HFFc6 (cell line): ENCODE data around the gene TSEN54. TPM values are rescaled to one million over a fixed set of nuclear protein-coding genes. Genes with fewer than 3 reads are reported as not detected.

Experiments
- DNase-seq: peaks from one replicate; pipeline ENCODE4 v3.0.0-alpha.2; 2018
- H3K27ac Mint-ChIP-seq: 2 replicates; pipeline ENCODE4 v1.8.0; 2020; ENCODE audit warnings: mild to moderate bottlenecking, mixed read lengths
- H3K27me3 Mint-ChIP-seq: 2 replicates; pipeline ENCODE4 v1.8.0; 2021; ENCODE audit warnings: mild to moderate bottlenecking, moderate library complexity, mixed read lengths; ENCODE audit not compliant: insufficient read depth
- H3K36me3 Mint-ChIP-seq: 2 replicates; pipeline ENCODE4 v1.8.0; 2021; ENCODE audit warnings: low read depth, mixed read lengths
- H3K4me1 Mint-ChIP-seq: 2 replicates; pipeline ENCODE4 v1.8.0; 2020; ENCODE audit warnings: low read depth, mixed read lengths
- H3K4me3 Mint-ChIP-seq: 2 replicates; pipeline ENCODE4 v1.8.0; 2020; ENCODE audit warnings: mild to moderate bottlenecking, moderate library complexity, mixed read lengths
- H3K9me3 Mint-ChIP-seq: 2 replicates; pipeline ENCODE4 v1.8.0; 2020; ENCODE audit warnings: mild to moderate bottlenecking, mixed read lengths
- total RNA-seq, 6 experiments: library from RNA; stranded (reverse); fragmentation: NEBNext Ultra II Directional; extraction: Animal tissue kit (Norgen Biotek cat#: 25700); gene quantifications; 2 replicates in 1 of 6; 3 replicates in 5 of 6; pipeline ENCODE4 v1.2.3, GENCODE V29; 2021
- TF ChIP-seq, protein P1 (sequence below): fragments of 200-600 bp; sonication (generic); IDR thresholded peaks from 2 replicates; pipeline ENCODE4 v1.5.0; 2021; ENCODE audit warnings: antibody characterized with exemption, mild to moderate bottlenecking

Gene TSEN54
- total RNA-seq, 6 experiments from 2014 or later, result 8.7 to 11.1 (median 9.4) TPM

DNA sequence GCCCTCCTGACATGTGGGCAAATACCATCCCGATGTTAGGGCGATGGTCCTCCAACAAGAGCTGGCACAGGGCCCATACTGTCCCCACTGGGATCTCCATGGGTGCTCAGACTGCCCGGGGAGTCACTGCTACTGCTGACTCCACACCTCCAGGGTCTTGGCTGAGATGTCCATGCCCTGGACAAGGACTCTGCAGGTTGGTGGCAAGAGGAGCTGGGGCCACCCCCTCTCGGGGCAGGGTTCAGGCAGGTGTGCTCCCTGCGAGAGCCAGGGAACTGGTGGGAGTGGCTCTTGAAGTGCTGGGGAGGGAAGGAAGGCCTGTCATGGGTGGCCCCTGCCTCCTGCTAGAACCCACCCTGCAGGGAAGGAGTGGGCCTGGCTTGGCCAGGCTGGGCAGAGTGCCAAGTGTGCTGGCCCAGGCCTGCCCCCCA is 7.4 kb upstream of the TSEN54 start:
- Mint-ChIP-seq H3K36me3 (peaks cover 8% of the 10 kb centered on the region), H3K4me3 (no peak overlapping the region), H3K9me3 (no peaks in the 10 kb centered on the region), H3K4me1 (peaks cover 30% of the 10 kb centered on the region), H3K27ac (no peak overlapping the region; the same call in 1 of the 2 replicates), H3K27me3 (no peaks in the 10 kb centered on the region; the same call in 1 of the 2 replicates)
- TF ChIP-seq, protein P1, sequence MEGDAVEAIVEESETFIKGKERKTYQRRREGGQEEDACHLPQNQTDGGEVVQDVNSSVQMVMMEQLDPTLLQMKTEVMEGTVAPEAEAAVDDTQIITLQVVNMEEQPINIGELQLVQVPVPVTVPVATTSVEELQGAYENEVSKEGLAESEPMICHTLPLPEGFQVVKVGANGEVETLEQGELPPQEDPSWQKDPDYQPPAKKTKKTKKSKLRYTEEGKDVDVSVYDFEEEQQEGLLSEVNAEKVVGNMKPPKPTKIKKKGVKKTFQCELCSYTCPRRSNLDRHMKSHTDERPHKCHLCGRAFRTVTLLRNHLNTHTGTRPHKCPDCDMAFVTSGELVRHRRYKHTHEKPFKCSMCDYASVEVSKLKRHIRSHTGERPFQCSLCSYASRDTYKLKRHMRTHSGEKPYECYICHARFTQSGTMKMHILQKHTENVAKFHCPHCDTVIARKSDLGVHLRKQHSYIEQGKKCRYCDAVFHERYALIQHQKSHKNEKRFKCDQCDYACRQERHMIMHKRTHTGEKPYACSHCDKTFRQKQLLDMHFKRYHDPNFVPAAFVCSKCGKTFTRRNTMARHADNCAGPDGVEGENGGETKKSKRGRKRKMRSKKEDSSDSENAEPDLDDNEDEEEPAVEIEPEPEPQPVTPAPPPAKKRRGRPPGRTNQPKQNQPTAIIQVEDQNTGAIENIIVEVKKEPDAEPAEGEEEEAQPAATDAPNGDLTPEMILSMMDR, result no peak
- no peak for DNase-seq

DNA sequence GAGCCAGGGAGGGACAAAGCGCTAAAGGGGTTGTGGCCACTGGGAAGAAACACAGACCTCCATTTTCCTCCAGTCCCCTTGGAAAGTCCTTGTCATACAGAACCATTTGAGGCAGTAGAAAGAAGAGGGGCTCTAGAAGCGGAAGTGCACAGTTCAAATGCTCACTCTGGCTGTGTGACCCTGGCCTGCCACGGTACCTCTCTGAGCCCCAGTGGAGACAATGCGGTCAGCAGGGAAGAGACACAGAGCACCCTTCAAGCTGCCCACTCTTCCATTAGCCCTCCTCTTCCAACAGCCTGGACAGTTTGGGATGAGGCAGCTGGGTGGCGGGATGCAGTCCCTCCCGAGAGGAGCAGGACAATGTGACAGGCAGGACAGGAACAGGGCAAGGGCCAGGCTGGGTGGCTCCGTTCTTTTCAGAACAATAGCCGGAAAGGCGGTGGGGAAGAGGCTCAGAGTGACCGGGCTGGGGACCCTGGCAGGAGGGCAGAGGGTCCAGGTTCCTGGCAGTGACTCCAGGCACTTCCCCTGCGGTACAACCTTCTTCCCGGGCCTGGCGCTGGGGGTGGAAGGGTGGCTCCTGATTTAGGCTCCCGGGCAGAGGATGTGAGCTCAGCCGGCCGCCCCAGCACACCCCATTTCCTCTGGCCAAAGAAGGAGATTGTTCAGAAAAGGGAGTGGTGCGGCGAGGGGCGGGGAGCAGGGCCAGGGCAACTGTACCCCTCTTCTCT is 6.6 kb upstream of the TSEN54 start:
- DNase-seq, result no peak
- Mint-ChIP-seq H3K36me3 (peaks cover 10% of the 10 kb centered on the region), H3K27me3 (no peaks in the 10 kb centered on the region; the same call in 1 of the 2 replicates), H3K27ac (no peak overlapping the region), H3K4me1 (peaks cover 33% of the 10 kb centered on the region), H3K4me3 (no peak overlapping the region), H3K9me3 (no peaks in the 10 kb centered on the region)
- TF ChIP-seq, protein P1, result no peak

DNA sequence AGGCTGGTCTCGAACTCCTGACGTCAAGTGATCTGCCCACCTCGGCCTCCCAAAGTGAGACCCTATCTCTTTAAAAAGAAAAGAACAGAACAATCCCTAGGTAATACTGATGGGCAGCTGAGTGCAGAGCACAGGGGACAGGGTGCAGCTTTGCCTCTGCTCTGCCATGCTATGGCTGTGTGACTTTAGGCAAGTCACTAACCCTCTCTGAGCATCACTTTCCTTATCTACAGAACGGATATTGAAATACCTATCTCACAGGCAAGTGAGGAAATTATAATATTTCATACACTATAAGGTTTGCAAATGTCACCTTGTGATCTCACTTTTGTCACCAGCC is 5.1 kb upstream of the TSEN54 start:
- TF ChIP-seq, protein P1, result no peak
- no peak for DNase-seq
- H3K36me3 Mint-ChIP-seq, result peaks cover 10% of the 10 kb centered on the region
- no peak overlapping the region for H3K4me3 Mint-ChIP-seq
- H3K27me3 Mint-ChIP-seq, result no peaks in the 10 kb centered on the region
- H3K4me1 Mint-ChIP-seq, result peaks cover 33% of the 10 kb centered on the region
- H3K27ac Mint-ChIP-seq, result no peak overlapping the region
- H3K9me3 Mint-ChIP-seq, result no peaks in the 10 kb centered on the region

DNA sequence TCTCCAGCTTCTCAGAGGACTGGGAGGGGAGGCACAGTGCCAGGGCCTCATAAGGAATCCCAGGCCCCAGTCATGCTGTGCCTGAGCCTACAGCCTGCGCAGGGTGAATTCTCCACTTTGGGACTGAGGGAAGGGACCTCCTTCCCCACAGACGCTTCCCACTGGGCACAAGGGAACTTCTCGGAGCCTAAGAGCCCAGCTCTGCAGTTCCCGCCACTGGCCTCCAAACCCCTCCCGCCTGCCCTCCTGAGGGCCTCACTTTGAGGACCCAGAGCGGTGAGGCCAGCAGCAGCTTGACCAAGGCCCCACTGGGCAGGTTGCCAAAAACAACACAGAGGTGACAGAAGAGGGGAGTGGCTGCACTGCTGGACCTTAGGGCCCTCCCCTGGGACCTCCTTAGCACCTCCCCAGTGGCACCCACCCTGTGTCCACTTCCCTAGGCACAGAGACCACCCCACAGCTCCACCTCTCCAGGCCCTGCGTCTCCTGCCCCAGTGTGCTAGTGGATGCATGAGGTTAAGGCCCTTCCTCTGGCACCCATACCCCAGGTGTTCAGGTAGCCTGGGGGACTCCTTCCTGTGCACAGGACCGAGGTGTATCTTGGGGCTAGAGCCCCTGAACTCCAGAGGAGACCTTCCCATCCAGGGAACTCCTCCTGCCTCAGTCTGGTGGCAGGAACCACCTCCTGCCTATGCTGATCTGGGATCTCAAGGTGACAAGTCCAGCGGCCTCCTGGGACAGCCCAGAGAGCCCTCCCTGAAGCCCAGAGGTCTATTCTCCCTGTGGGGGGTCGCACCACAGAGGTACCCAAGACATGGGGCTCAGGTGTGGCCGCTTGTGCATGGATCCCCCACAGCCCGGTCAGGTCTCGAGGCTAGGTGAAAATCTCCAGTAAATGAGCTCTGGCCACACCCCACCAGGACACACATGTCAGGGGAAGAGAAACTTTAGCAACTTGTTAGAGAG is 4.4 kb upstream of the TSEN54 start:
- H3K27me3 Mint-ChIP-seq, result no peaks in the 10 kb centered on the region
- no peak for DNase-seq

DNA sequence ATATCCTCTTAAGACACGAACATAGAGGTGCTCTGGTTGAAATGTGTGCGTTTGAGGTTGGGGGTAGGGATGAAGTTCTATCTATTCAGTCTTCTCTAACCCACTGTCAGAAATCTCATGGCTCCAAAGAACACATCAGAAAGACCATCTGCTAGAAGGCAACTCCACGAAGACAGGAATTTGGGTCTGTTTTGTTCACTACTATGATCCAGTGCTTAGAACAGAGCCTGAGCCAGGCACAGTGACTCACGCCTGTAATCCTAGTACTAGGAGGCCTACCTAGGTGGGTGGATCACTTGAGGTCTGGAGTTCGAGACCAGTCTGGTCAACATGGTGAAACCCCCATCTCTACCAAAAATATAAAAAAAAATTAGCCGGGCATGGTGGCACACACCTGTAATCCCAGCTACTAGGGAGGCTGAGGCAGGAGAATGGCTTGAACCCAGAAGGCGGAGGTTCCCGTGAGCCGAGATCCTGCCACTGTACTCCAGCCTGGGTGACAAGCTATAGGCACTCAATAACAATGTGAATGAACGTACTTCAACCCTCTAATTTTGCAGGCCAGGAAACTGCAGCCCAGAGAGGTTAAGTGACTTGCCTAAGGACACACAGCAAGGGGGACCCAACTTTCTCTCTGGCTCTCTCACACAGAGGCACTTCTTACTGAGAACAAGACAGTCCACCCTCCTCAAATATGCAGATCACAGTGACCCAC is 3.2 kb upstream of the TSEN54 start:
- Mint-ChIP-seq H3K4me1 (peaks cover 45% of the 10 kb centered on the region), H3K27me3 (peaks cover 1% of the 10 kb centered on the region; the same call in 1 of the 2 replicates), H3K4me3 (peak overlapping the region; percentile 22), H3K36me3 (peaks cover 10% of the 10 kb centered on the region), H3K27ac (no peak overlapping the region), H3K9me3 (no peaks in the 10 kb centered on the region)
- TF ChIP-seq, protein P1, result no peak
- DNase-seq, result no peak

More for the DNA sequence above, 4.4 kb upstream of the TSEN54 start:
- Mint-ChIP-seq H3K4me1 (peaks cover 33% of the 10 kb centered on the region), H3K9me3 (no peaks in the 10 kb centered on the region), H3K27ac (no peak overlapping the region), H3K4me3 (no peak overlapping the region), H3K36me3 (peaks cover 10% of the 10 kb centered on the region)
- TF ChIP-seq, protein P1, result no peak
